H9 (cell line): Measurements from ENCODE around the gene ITPK1. TPM values are rescaled to one million over a fixed set of nuclear protein-coding genes. Genes with fewer than 3 reads are reported as not detected.

Experiments used
- DNase-seq: peaks from one replicate; pipeline ENCODE4 v3.0.0-alpha.2; 2017
- H2AFZ ChIP-seq: one replicate; pipeline ENCODE4 v1.6.1; 2013; ENCODE audit warnings: mild to moderate bottlenecking, low read length, control low read depth, moderate library complexity
- H2AK5ac ChIP-seq: 2 replicates; pipeline ENCODE4 v1.6.1; 2013; ENCODE audit warnings: low read length, control low read depth, mixed read lengths; ENCODE audit not compliant: insufficient read length
- H2BK120ac ChIP-seq: one replicate; pipeline ENCODE4 v1.6.1; 2013; ENCODE audit warnings: low read depth, mild to moderate bottlenecking, low read length, control low read depth, inconsistent platforms; ENCODE audit not compliant: poor library complexity, severe bottlenecking
- H2BK12ac ChIP-seq: 2 replicates; pipeline ENCODE4 v1.6.1; 2013; ENCODE audit warnings: low read length, control low read depth, mixed read lengths, low read depth; ENCODE audit not compliant: insufficient read length
- H2BK15ac ChIP-seq: 2 replicates; pipeline ENCODE4 v1.6.1; 2013; ENCODE audit warnings: low read depth, low read length, control low read depth
- H2BK20ac ChIP-seq: one replicate; pipeline ENCODE4 v1.6.1; 2013; ENCODE audit warnings: low read depth, mild to moderate bottlenecking, low read length, control low read depth, inconsistent platforms; ENCODE audit not compliant: poor library complexity, severe bottlenecking
- H2BK5ac ChIP-seq: 2 replicates; pipeline ENCODE4 v1.6.1; 2013; ENCODE audit warnings: low read length, control low read depth, mixed read lengths; ENCODE audit not compliant: insufficient read length
- H3K14ac ChIP-seq: 2 replicates; pipeline ENCODE4 v1.6.1; 2013; ENCODE audit warnings: low read length, control low read depth; ENCODE audit not compliant: insufficient read depth
- H3K18ac ChIP-seq: 2 replicates; pipeline ENCODE4 v1.6.1; 2013; ENCODE audit warnings: low read depth, mild to moderate bottlenecking, mixed read lengths, low read length, control low read depth; ENCODE audit not compliant: insufficient read length
- H3K23ac ChIP-seq: 2 replicates; pipeline ENCODE4 v1.6.1; 2013; ENCODE audit warnings: low read length, control low read depth, mixed read lengths, low read depth; ENCODE audit not compliant: insufficient read length
- H3K23me2 ChIP-seq: 2 replicates; pipeline ENCODE4 v1.6.1; 2013; ENCODE audit warnings: low read depth, mild to moderate bottlenecking, mixed read lengths, low read length, control low read depth; ENCODE audit not compliant: insufficient read length, poor library complexity, severe bottlenecking
- H3K27ac ChIP-seq: 2 replicates; pipeline ENCODE4 v1.5.1; 2013; ENCODE audit warnings: low read length, control low read depth, mixed read lengths, low read depth; ENCODE audit not compliant: insufficient read length
- H3K27me3 ChIP-seq: 2 replicates; pipeline ENCODE4 v1.6.1; 2013; ENCODE audit warnings: low read length, control low read depth, inconsistent platforms; ENCODE audit not compliant: insufficient read depth
- H3K4ac ChIP-seq: 2 replicates; pipeline ENCODE4 v1.6.1; 2013; ENCODE audit warnings: low read depth, mild to moderate bottlenecking, control low read depth, inconsistent platforms, low read length, moderate library complexity
- H3K4me1 ChIP-seq: 2 replicates; pipeline ENCODE4 v1.6.1; 2013; ENCODE audit warnings: low read length, control low read depth, inconsistent platforms; ENCODE audit not compliant: insufficient read depth
- H3K4me2 ChIP-seq: 2 replicates; pipeline ENCODE4 v1.6.1; 2013; ENCODE audit warnings: low read length, control low read depth, mixed read lengths; ENCODE audit not compliant: insufficient read length, insufficient read depth
- H3K56ac ChIP-seq: 2 replicates; pipeline ENCODE4 v1.6.1; 2013; ENCODE audit warnings: low read depth, mild to moderate bottlenecking, mixed read lengths, low read length, control low read depth; ENCODE audit not compliant: insufficient read length
- H3K79me1 ChIP-seq: 2 replicates; pipeline ENCODE4 v1.6.1; 2013; ENCODE audit warnings: low read depth, mild to moderate bottlenecking, moderate library complexity, low read length, control low read depth, inconsistent platforms; ENCODE audit not compliant: insufficient read depth, poor library complexity, severe bottlenecking
- H3K79me2 ChIP-seq: 2 replicates; pipeline ENCODE4 v1.6.1; 2013; ENCODE audit warnings: low read length, control low read depth, inconsistent platforms; ENCODE audit not compliant: insufficient read depth
- H3K9ac ChIP-seq: 2 replicates; pipeline ENCODE4 v1.6.1; 2013; ENCODE audit warnings: low read length, control low read depth, mixed read lengths; ENCODE audit not compliant: insufficient read length; ENCODE audit errors: extremely low read depth
- H3K9me3 ChIP-seq: one replicate; pipeline ENCODE4 v1.6.1; 2013; ENCODE audit warnings: low read depth, low read length, inconsistent platforms; ENCODE audit not compliant: control insufficient read depth
- H3T11ph ChIP-seq: one replicate; pipeline ENCODE4 v1.6.1; 2013; ENCODE audit warnings: mild to moderate bottlenecking, low read length, control low read depth, inconsistent platforms
- H4K20me1 ChIP-seq: one replicate; pipeline ENCODE4 v1.6.1; 2013; ENCODE audit not compliant: control insufficient read depth, insufficient read length, insufficient read depth
- H4K5ac ChIP-seq: 2 replicates; pipeline ENCODE4 v1.6.1; 2013; ENCODE audit warnings: low read depth, mild to moderate bottlenecking, mixed read lengths, low read length, control low read depth; ENCODE audit not compliant: insufficient read length
- H4K8ac ChIP-seq: replicated peaks from 2 replicates; pipeline ENCODE4 v1.6.1; 2013; ENCODE audit warnings: low read length, control low read depth, mixed read lengths, low read depth; ENCODE audit not compliant: insufficient read length
- H4K91ac ChIP-seq: 2 replicates; pipeline ENCODE4 v1.6.1; 2013; ENCODE audit warnings: low read depth, mild to moderate bottlenecking, moderate library complexity, mixed read lengths, low read length, control low read depth; ENCODE audit not compliant: insufficient read length
- H3K27ac Mint-ChIP-seq, 3 experiments: 2 replicates in 2 of 3; 3 replicates in 1 of 3; pipeline ENCODE4 v1.8.0; 2020 to 2021; ENCODE audit warnings: mixed read lengths in 3 of 3, mild to moderate bottlenecking in 1 of 3, moderate library complexity in 1 of 3
- H3K27me3 Mint-ChIP-seq: 2 replicates; pipeline ENCODE4 v1.8.0; 2021; ENCODE audit warnings: low read depth, mild to moderate bottlenecking, moderate library complexity, mixed read lengths
- H3K36me3 Mint-ChIP-seq, 3 experiments: 2 replicates in 2 of 3; 3 replicates in 1 of 3; pipeline ENCODE4 v1.8.0; 2020 to 2021; ENCODE audit warnings: low read depth in 3 of 3, mixed read lengths in 3 of 3; ENCODE audit not compliant: insufficient read depth in 1 of 3
- H3K4me1 Mint-ChIP-seq, 2 experiments: 2 replicates each; pipeline ENCODE4 v1.8.0; 2020; ENCODE audit warnings: mixed read lengths in 2 of 2
- H3K4me3 Mint-ChIP-seq, 2 experiments: 2 replicates in 1 of 2; 3 replicates in 1 of 2; pipeline ENCODE4 v1.8.0; 2020 to 2021; ENCODE audit warnings: mild to moderate bottlenecking in 2 of 2, mixed read lengths in 2 of 2, moderate library complexity in 1 of 2
- H3K9me3 Mint-ChIP-seq, 2 experiments: 2 replicates in 1 of 2; 3 replicates in 1 of 2; pipeline ENCODE4 v1.8.0; 2020; ENCODE audit warnings: mild to moderate bottlenecking in 2 of 2, mixed read lengths in 2 of 2, moderate library complexity in 1 of 2
- WGBS: extraction: QIAGEN DNeasy Blood & Tissue Kit; methylation state at CpG from one replicate; pipeline ENCODE4 v1.1.7; 2013; ENCODE audit warnings: missing lambda C conversion rate, low lambda C conversion rate, mixed read lengths; ENCODE audit not compliant: insufficient read length; ENCODE audit errors: extremely low coverage; 5-methylcytosine and 5-hydroxymethylcytosine counted together
- total RNA-seq: library from RNA; stranded (reverse); gene quantifications from 2 replicates; pipeline ENCODE4 v1.2.1, GENCODE V29; 2021
- TF ChIP-seq, protein P1 (sequence below): fragments of 200-600 bp; sonication (generic); conservative IDR thresholded peaks from 3 replicates; pipeline ENCODE4 v1.8.0; 2021; ENCODE audit warnings: antibody characterized with exemption, mild to moderate bottlenecking

The ITPK1 gene
- total RNA-seq, 1 experiment from 2014 or later = 92.7 TPM

DNA sequence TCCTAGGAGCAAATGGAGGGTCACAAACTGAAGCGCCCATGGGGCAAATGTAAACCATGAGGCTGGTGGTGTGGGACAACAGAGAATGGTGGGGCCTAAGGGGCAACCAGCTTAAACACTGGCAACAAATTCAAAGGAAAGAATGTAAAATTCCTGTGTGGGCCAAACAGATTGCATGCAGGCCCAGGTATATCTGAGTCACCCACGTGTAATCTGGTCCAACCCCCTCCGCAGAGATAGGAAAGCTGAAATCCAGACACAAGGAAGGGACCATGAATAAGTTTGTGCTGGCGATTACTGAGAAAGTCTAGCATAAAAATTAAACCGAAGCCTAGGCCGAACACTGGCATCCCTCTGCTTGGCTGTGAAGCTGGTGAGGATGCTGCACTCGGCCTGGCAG, 71.6 kb downstream of the ITPK1 start:
- H3K4me1 Mint-ChIP-seq = peaks cover 78 to 79% of the 10 kb centered on the region in 2 experiments
- no peak overlapping the region for H3K18ac ChIP-seq
- H2AFZ ChIP-seq = no peak overlapping the region
- H2BK120ac ChIP-seq = no peak overlapping the region
- H3K23ac ChIP-seq = no peak overlapping the region
- H3K27me3 ChIP-seq = no peaks in the 10 kb centered on the region
- no peak overlapping the region for H3K14ac ChIP-seq
- no peak for DNase-seq
- H3K23me2 ChIP-seq = no peaks in the 10 kb centered on the region
- H2BK5ac ChIP-seq = no peak overlapping the region
- peaks cover 23% of the 10 kb centered on the region; the same call in 1 of the 2 replicates for H3K4me1 ChIP-seq
- H3K56ac ChIP-seq = no peak overlapping the region
- H4K5ac ChIP-seq = no peak overlapping the region
- H3K4ac ChIP-seq = no peak overlapping the region
- H3K36me3 Mint-ChIP-seq = peaks cover 8 to 11% (median 9%) of the 10 kb centered on the region in 3 experiments; a peak in 6 of 7 replicates
- H3K9me3 ChIP-seq = no peaks in the 10 kb centered on the region
- no peak overlapping the region for H3K27ac Mint-ChIP-seq
- peaks cover 3% of the 10 kb centered on the region; the same call in 1 of the 2 replicates for H3K79me2 ChIP-seq
- no peak overlapping the region for H2BK15ac ChIP-seq
- no peak overlapping the region for H4K8ac ChIP-seq
- no peak overlapping the region for H3K27ac ChIP-seq
- H3K9ac ChIP-seq = no peak overlapping the region
- H3K79me1 ChIP-seq = peaks cover 10% of the 10 kb centered on the region
- no peak overlapping the region for H2BK12ac ChIP-seq
- WGBS = no CpG with 5 or more reads among the region's 7 CpGs
- H3K4me3 Mint-ChIP-seq = no peak overlapping the region; a peak in 1 of 5 replicates
- H3K9me3 Mint-ChIP-seq = no peaks in the 10 kb centered on the region; a peak in 1 of 5 replicates
- no peak overlapping the region for H2BK20ac ChIP-seq
- H3T11ph ChIP-seq = no peak overlapping the region
- no peak overlapping the region for H3K4me2 ChIP-seq
- no peaks in the 10 kb centered on the region for H4K20me1 ChIP-seq
- TF ChIP-seq, protein P1, sequence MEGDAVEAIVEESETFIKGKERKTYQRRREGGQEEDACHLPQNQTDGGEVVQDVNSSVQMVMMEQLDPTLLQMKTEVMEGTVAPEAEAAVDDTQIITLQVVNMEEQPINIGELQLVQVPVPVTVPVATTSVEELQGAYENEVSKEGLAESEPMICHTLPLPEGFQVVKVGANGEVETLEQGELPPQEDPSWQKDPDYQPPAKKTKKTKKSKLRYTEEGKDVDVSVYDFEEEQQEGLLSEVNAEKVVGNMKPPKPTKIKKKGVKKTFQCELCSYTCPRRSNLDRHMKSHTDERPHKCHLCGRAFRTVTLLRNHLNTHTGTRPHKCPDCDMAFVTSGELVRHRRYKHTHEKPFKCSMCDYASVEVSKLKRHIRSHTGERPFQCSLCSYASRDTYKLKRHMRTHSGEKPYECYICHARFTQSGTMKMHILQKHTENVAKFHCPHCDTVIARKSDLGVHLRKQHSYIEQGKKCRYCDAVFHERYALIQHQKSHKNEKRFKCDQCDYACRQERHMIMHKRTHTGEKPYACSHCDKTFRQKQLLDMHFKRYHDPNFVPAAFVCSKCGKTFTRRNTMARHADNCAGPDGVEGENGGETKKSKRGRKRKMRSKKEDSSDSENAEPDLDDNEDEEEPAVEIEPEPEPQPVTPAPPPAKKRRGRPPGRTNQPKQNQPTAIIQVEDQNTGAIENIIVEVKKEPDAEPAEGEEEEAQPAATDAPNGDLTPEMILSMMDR = no peak
- no peak overlapping the region for H4K91ac ChIP-seq
- no peaks in the 10 kb centered on the region; the same call in none of the 2 replicates for H3K27me3 Mint-ChIP-seq
- no peak overlapping the region for H2AK5ac ChIP-seq
